Glutamatergic neuron (in vitro differentiated cells): ENCODE results near the gene KHNYN. TPM values are rescaled to one million over a fixed set of nuclear protein-coding genes. Genes with fewer than 3 reads are reported as not detected.

Source experiments
- DNase-seq: peaks from one replicate; pipeline ENCODE4 v3.0.0; 2022
- H3K27ac Mint-ChIP-seq: one replicate; pipeline ENCODE4 v1.8.0; 2020; ENCODE audit warnings: mild to moderate bottlenecking, mixed read lengths, inconsistent platforms; ENCODE audit not compliant: unreplicated experiment
- H3K27me3 Mint-ChIP-seq: one replicate; pipeline ENCODE4 v1.8.0; 2020; ENCODE audit warnings: mild to moderate bottlenecking, moderate library complexity, mixed read lengths, inconsistent platforms; ENCODE audit not compliant: unreplicated experiment
- H3K36me3 Mint-ChIP-seq: one replicate; pipeline ENCODE4 v1.8.0; 2020; ENCODE audit warnings: mild to moderate bottlenecking, mixed read lengths, inconsistent platforms; ENCODE audit not compliant: unreplicated experiment
- H3K4me1 Mint-ChIP-seq: one replicate; pipeline ENCODE4 v1.8.0; 2020; ENCODE audit warnings: mild to moderate bottlenecking, low read depth, mixed read lengths, inconsistent platforms; ENCODE audit not compliant: unreplicated experiment
- H3K4me3 Mint-ChIP-seq: one replicate; pipeline ENCODE4 v1.8.0; 2020; ENCODE audit warnings: mild to moderate bottlenecking, mixed read lengths, inconsistent platforms; ENCODE audit not compliant: unreplicated experiment
- H3K9me3 Mint-ChIP-seq: one replicate; pipeline ENCODE4 v1.8.0; 2020; ENCODE audit warnings: mild to moderate bottlenecking, moderate library complexity, mixed read lengths, inconsistent platforms; ENCODE audit not compliant: unreplicated experiment
- CTCF ChIP-seq: fragments of 200-600 bp; sonication (generic); IDR thresholded peaks from one replicate; pipeline ENCODE4 v1.5.0; 2021; ENCODE audit not compliant: partially characterized antibody, unreplicated experiment
- total RNA-seq: library from RNA; stranded (reverse); fragmentation: NEBNext Ultra II Directional; extraction: Animal tissue kit (Norgen Biotek cat#: 25700); gene quantifications from one replicate; pipeline ENCODE4 v1.2.1, GENCODE V29; 2021; ENCODE audit not compliant: unreplicated experiment

KHNYN gene
- total RNA-seq, 1 donor from 2014 or later: 28.9 TPM

DNA sequence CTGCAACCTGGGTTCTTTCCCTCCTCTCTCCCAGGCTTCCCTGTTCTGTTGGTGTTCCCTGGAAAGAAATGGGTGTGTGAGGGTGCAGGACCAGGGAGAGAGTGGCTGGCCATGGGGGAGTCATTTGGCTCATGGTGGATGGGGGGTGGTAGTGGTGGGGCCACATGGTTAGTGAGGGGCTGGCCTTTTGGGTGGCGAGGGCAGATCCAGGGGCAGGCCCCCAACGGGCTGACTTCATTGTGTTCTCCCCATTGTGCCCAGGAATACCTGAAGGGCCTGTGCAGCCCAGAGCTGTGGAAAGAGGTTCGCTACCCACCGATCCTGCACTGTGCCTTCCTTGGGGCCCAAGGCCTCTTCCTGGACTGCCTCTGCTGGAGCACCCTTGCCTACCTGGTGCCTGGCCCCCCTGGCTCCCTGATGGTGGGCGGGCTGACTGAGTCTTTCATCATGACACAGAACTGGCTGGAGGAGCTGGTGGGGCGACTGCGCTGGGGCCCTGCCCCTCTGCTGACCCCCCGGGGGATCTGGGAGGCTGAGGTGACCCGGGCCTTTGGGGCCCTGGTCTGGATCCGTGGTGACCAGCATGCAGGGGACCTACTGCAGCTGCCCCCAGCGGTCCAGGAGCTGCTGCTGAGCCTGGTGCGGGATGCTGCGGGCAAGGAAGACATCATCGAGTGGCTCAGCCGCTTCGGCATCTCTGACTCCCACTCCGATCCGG, 22.0 kb upstream of the KHNYN start:
- no peak overlapping the region for H3K27ac Mint-ChIP-seq
- no peaks in the 10 kb centered on the region for H3K36me3 Mint-ChIP-seq
- peaks cover 3% of the 10 kb centered on the region for H3K27me3 Mint-ChIP-seq
- H3K9me3 Mint-ChIP-seq: peaks cover 2% of the 10 kb centered on the region
- peaks cover 29% of the 10 kb centered on the region for H3K4me1 Mint-ChIP-seq
- no peak for TF ChIP-seq CTCF
- DNase-seq: no peak
- H3K4me3 Mint-ChIP-seq: no peak overlapping the region

- H3K27ac Mint-ChIP-seq: no peak overlapping the region
- H3K4me1 Mint-ChIP-seq: peaks cover 19% of the 10 kb centered on the region
- TF ChIP-seq CTCF: no peak
- peaks cover 3% of the 10 kb centered on the region for H3K27me3 Mint-ChIP-seq
- H3K36me3 Mint-ChIP-seq: no peaks in the 10 kb centered on the region
- no peak for DNase-seq
- no peak overlapping the region for H3K4me3 Mint-ChIP-seq
- H3K9me3 Mint-ChIP-seq: peaks cover 2% of the 10 kb centered on the region
These were observed 21.0 kb upstream of the KHNYN start for GRCh38 chr14:24408764-24409163.

GRCh38 chr14:24409192-24409591, 20.6 kb upstream of the KHNYN start:
- H3K36me3 Mint-ChIP-seq: no peaks in the 10 kb centered on the region
- H3K27me3 Mint-ChIP-seq: peaks cover 3% of the 10 kb centered on the region
- H3K4me3 Mint-ChIP-seq: no peak overlapping the region

GRCh38 chr14:24409956-24410355, 19.8 kb upstream of the KHNYN start:
- Mint-ChIP-seq H3K4me1 (peaks cover 7% of the 10 kb centered on the region), H3K36me3 (no peaks in the 10 kb centered on the region), H3K9me3 (peaks cover 2% of the 10 kb centered on the region), H3K27me3 (peaks cover 3% of the 10 kb centered on the region), H3K27ac (no peak overlapping the region), H3K4me3 (no peak overlapping the region)
- TF ChIP-seq CTCF: no peak
- DNase-seq: no peak

More at GRCh38 chr14:24409192-24409591, 20.6 kb upstream of the KHNYN start:
- no peak for TF ChIP-seq CTCF
- H3K4me1 Mint-ChIP-seq: peaks cover 14% of the 10 kb centered on the region
- no peak for DNase-seq
- peaks cover 2% of the 10 kb centered on the region for H3K9me3 Mint-ChIP-seq
- H3K27ac Mint-ChIP-seq: no peak overlapping the region

DNA sequence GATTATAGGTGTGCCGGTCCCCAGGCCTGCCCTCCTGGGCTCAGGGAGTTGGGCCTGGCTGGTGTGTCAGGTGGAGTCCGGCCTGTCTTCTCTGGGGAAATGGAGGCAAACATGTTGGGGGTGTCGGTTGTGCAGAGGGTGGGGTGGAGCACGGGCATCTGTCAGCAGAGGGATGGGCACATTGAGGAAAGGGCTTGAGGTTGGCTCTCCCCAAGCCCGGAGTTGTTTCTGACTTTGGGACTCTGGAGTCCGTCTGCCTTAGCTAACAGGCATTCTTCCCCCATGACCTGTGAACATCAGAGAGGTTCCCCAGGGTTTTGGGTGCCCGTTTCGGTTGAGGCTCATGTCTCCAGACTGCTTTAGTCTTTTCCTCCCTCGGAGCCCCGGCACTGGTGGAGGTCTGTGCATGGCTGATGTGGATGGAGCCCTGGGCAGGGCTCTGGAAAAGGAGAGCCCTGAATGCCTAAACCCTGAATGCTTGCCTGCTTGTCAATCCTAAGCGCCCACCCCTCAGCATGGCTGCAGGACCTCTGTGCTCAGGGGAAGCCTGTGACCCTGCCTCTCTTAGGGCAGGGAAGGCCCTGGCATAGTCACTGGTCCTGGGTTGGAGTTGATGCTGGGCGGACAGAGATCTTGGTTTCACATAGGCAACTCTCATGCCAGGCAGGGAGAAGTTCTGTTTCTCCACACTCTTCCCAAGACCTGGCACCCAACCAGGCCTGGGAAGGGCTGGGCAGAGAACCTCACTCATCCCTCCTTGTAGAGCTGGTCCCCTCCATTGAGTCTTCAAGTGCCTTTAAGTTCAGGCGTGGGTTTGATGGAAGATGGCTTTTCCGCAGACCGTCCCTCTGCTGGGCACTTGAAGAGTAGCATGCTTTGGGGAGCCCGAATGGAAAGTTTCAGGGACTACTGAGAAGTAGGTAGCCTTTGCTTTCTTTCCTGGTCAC, 18.0 kb upstream of the KHNYN start:
- H3K27ac Mint-ChIP-seq: no peak overlapping the region
- no peaks in the 10 kb centered on the region for H3K36me3 Mint-ChIP-seq
- TF ChIP-seq CTCF: peak; percentile 69
- peak; percentile 51 for DNase-seq
- peaks cover 2% of the 10 kb centered on the region for H3K4me1 Mint-ChIP-seq
- no peaks in the 10 kb centered on the region for H3K27me3 Mint-ChIP-seq
- peaks cover 6% of the 10 kb centered on the region for H3K9me3 Mint-ChIP-seq
- no peak overlapping the region for H3K4me3 Mint-ChIP-seq
